Measurements from ENCODE around the gene CIAPIN1. TPM values are rescaled to one million over a fixed set of nuclear protein-coding genes. Genes with fewer than 3 reads are reported as not detected.
"Not testable (repeated sequence)": the region's sequence is repeated elsewhere in the genome, so short reads cannot be mapped to it uniquely, and the experiment has no call there.

The CIAPIN1 gene
- total RNA-seq, 2 experiments from 2014 or later, result 53.3 to 53.4 TPM

- no peak for DNase-seq
- intact Hi-C loops (cut with micrococcal nuclease), result no loop called here
- ChIA-PET POLR2A (interaction anchor here (1.1 kb wide), 1 partner anchor 10 kb away, joined by 6 read pairs; no protein-coding TSS in a partner anchor), CTCF (interaction anchor here (1.3 to 1.6 kb wide), 2 partner anchors 9 to 12 kb away, joined by 3 to 5 read pairs; no protein-coding TSS in a partner anchor)
- peaks cover 2% of the 10 kb centered on the region for H3K27me3 Mint-ChIP-seq
- no peak for ATAC-seq
- TF ChIP-seq CTCF (IDR thresholded peaks at IDR 0.05), result no peak
- no peaks in the 10 kb centered on the region for H3K9me3 Mint-ChIP-seq
- no peak overlapping the region for H3K4me3 Mint-ChIP-seq
- peaks cover 9% of the 10 kb centered on the region for H3K4me1 Mint-ChIP-seq (ENCODE audit: low read depth)
- H3K27ac Mint-ChIP-seq, result no peak overlapping the region
- H3K36me3 Mint-ChIP-seq (ENCODE audit: low read depth), result no peaks in the 10 kb centered on the region
These were observed 40.3 kb downstream of the CIAPIN1 start for GRCh38 chr16:57406881-57407280.

DNA sequence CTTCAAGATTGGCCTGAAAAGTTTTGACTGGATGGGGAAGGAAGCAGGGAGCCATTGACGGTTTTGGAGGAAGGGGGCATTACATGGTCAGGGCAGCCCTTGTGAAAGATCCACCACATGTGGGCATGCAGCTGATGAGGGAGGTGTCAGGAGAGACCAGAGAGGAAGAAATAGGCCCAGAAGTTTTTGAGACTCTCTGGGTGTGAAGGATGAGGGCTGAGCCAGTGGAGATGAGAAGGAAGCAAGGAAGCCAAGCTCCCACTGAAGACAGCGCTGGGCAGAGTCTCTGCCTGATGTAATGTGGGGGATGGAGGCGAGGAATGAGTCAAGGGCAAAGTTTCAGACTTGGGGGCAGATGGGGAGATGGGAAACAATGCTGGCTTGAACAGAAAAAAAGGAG, 42.1 kb downstream of the CIAPIN1 start:
- no peak for TF ChIP-seq CTCF (IDR thresholded peaks at IDR 0.05)
- no peaks in the 10 kb centered on the region for H3K9me3 Mint-ChIP-seq
- POLR2A ChIA-PET, result interaction anchor here (0.8 to 1.2 kb wide), 3 partner anchors 11 to 37 kb away, joined by 3 to 4 read pairs (median 3); no protein-coding TSS in a partner anchor

GRCh38 chr16:57403965-57404817, 43.0 kb downstream of the CIAPIN1 start, which contains the start of gene CCL17:
TSS of gene CCL17 (plus strand) at chr16:57404767. CDS start at chr16:57413933, 9,166 bp downstream.
- Mint-ChIP-seq H3K36me3 (ENCODE audit: low read depth) (no peaks in the 10 kb centered on the region), H3K27me3 (peaks cover 2% of the 10 kb centered on the region), H3K4me1 (ENCODE audit: low read depth) (peaks cover 9% of the 10 kb centered on the region), H3K9me3 (no peaks in the 10 kb centered on the region), H3K4me3 (no peak within 1 kb of the TSS), H3K27ac (no peak within 1 kb of the TSS)
- intact Hi-C loops (cut with micrococcal nuclease), result no loop called here
- TF ChIP-seq CTCF (IDR thresholded peaks at IDR 0.05), result no peak
- ATAC-seq, result peak; percentile 30
- CTCF ChIA-PET, result interaction anchor here (0.9 to 2.2 kb wide), 3 partner anchors 9 to 104 kb away, joined by 3 to 20 read pairs (median 8); no protein-coding TSS in a partner anchor
- DNase-seq, result peak; percentile 25
- POLR2A ChIA-PET, result interaction anchor here (0.9 to 1.2 kb wide), 2 partner anchors 14 to 38 kb away, joined by 3 read pairs; no protein-coding TSS in a partner anchor

More for the DNA sequence above, 42.1 kb downstream of the CIAPIN1 start:
- CTCF ChIA-PET, result interaction anchor here (0.9 to 2.2 kb wide), 3 partner anchors 8 to 105 kb away, joined by 3 to 20 read pairs (median 8); no protein-coding TSS in a partner anchor
- H3K4me1 Mint-ChIP-seq (ENCODE audit: low read depth), result peaks cover 9% of the 10 kb centered on the region
- peaks cover 2% of the 10 kb centered on the region for H3K27me3 Mint-ChIP-seq
- H3K36me3 Mint-ChIP-seq (ENCODE audit: low read depth), result no peaks in the 10 kb centered on the region
- DNase-seq (no peak), ATAC-seq (peak; percentile 60)
- no peak overlapping the region for H3K27ac Mint-ChIP-seq
- H3K4me3 Mint-ChIP-seq, result no peak overlapping the region
- intact Hi-C loops (cut with micrococcal nuclease), result no loop called here

DNA sequence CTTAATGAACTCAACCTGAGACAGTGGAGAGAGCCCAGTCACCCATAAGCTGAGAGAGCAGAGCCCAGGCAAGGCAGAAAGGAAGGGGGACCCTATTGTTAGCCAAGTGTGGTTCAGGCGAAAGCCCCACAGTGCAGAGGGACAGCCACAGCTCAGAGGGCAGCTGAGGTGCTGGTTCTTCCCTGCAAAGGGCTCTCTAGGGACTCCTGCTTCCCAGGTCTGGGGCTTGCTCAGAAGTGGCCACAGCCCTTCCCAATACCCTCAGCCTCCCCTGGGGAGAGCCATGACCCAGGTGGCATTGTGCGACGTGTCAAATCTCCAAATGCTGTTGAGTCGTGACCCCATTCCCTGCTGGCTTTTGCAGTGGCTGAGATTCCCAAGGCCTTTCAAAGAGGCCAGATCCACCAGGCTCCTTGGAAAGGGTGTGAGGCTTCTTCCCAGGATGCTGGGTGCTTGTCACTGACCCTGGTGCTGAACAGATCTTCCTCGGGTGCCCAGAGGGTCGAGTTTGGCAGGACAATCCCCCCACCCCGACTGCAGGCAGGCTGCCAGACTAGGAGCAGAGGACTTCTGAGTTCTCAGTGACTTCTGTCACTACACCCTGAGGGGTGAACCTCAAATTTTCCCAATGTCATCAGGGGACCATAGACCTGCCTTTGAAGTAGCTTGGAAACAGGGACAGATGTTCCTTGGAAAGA, 45.1 kb downstream of the CIAPIN1 start:
- Mint-ChIP-seq H3K36me3 (ENCODE audit: low read depth) (no peaks in the 10 kb centered on the region), H3K27ac (no peak overlapping the region), H3K9me3 (no peaks in the 10 kb centered on the region), H3K4me3 (no peak overlapping the region), H3K27me3 (peaks cover 2% of the 10 kb centered on the region), H3K4me1 (ENCODE audit: low read depth) (peaks cover 9% of the 10 kb centered on the region)
- intact Hi-C loops (cut with micrococcal nuclease), result no loop called here
- ATAC-seq, result no peak
- no peak for DNase-seq
- no peak for TF ChIP-seq CTCF (IDR thresholded peaks at IDR 0.05)
- ChIA-PET CTCF (interaction anchor here (1.5 to 2.6 kb wide), 2 partner anchors 16 to 23 kb away, joined by 4 to 17 read pairs; no protein-coding TSS in a partner anchor), POLR2A (no interaction called here)

GRCh38 chr16:57397493-57397892, 49.7 kb downstream of the CIAPIN1 start:
- H3K27me3 Mint-ChIP-seq; H3K4me3 Mint-ChIP-seq; DNase-seq; H3K27ac Mint-ChIP-seq; H3K4me1 Mint-ChIP-seq (ENCODE audit: low read depth); ATAC-seq; H3K9me3 Mint-ChIP-seq; H3K36me3 Mint-ChIP-seq (ENCODE audit: low read depth); intact Hi-C loops (cut with micrococcal nuclease): not testable (repeated sequence)
- POLR2A ChIA-PET, result interaction anchor here (1.4 kb wide), 1 partner anchor 19 kb away, joined by 4 read pairs; no protein-coding TSS in a partner anchor
- CTCF ChIA-PET, result interaction anchor here (2.2 kb wide), 1 partner anchor 20 kb away, joined by 4 read pairs; no protein-coding TSS in a partner anchor

All from activated CD8-positive, alpha-beta T cell treated with anti-CD3 and anti-CD28 coated beads for 36 hours (primary cell).